RPMI8226 (cell line): ENCODE results near the gene ZBTB46.

Experiments used
- DNase-seq: peaks from one replicate; pipeline ENCODE4 v3.0.0-alpha.2; 2015

The ZBTB46 gene

DNA sequence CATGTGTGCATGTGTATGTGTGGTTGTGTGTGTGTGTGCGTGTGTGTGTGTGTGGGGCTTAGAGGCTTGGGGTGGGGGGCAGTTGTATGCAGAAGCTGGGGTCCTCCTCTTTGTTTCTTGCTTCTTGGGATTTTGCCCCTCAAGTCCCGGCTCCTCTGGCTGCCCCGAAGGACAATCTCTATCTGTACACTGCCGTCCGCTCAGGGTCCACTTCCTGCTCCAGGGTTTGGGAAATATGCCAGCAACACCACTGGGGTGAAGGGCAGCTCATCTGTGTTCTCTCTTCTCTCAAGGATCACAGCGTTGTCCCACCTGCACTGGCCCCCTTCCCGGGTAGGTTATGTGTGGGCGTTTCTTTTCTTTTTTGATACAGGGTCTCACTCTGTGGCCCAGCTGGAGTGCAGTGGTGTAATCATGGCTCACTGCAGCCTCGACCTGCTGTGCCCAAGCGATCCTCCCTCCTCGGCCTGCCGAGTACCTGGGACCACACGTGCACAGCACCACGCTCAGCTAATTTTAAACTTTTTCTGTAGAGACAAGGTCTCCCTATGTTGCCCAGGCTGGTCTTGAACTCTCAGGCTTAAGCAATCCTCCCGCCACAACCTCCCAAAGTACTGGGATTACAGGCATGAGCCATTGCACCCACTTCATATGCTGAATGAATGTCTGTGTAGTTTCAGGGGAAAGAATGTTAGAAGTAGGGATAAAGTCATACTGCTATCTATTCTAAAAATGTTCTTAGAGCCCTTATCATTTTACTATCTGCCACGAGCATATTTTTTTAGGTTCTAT lies 65.8 kb downstream of the ZBTB46 start:
- no peak for DNase-seq

DNA sequence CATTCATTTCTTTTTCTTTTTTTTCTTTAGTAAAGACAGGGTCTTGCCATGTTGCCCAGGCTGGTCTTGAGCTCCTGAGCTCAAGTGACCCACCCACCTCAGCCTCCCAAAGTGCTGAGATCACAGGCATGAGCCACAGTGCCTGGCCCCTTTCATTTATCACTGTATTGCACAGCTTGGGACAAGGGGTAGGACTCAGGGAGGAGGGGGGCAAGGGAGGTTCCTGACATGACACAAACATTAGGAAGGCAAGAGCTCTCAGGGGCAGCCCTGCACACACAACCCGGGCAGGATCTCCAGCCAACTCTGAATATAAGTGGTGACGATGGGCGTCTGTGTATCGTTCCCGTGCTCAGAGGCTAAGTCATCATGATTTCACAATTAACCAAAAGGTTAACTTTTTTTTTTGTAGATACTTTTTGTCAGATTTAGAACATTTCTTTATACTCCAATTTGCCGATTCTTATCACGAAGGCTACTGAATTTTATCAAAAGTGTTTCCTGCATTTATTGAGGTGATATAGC lies 71.6 kb downstream of the ZBTB46 start:
- DNase-seq, result no peak

DNA sequence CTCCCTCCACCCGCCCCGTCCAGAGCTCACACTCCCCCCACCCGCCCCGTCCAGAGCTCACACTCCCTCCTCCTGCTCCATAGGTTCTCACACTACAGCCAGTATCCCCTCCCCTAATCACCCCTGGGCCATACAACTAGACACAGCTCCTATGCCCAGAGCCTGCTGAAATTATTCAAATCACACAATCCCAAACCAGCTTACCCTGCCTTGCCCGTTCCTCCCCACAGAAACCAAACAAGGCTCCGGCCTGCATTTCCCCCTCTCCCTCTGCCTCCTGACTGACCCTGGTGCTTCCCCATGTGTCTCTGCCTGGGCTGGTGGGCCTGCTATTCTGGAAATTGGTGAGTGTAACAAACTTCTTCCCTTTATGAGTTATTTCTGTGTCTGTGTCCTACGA lies 72.9 kb downstream of the ZBTB46 start:
- no peak for DNase-seq

DNA sequence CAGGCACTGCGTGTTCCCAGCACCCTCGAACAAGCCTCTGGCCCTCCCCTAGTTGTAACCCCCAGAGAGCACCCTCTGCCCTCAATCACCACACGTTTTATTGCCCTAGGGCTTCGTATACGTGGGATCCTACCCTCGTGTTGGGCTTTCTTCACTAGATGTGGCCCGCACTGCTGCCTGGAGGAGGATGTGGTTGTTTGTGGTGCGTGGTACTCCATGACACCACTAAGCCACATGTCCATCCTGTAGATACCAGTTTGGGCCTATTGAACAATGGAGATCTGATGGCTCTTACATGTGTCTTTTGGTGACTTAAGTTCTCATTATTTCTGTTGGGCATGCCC lies 74.4 kb downstream of the ZBTB46 start:
- DNase-seq, result no peak

DNA sequence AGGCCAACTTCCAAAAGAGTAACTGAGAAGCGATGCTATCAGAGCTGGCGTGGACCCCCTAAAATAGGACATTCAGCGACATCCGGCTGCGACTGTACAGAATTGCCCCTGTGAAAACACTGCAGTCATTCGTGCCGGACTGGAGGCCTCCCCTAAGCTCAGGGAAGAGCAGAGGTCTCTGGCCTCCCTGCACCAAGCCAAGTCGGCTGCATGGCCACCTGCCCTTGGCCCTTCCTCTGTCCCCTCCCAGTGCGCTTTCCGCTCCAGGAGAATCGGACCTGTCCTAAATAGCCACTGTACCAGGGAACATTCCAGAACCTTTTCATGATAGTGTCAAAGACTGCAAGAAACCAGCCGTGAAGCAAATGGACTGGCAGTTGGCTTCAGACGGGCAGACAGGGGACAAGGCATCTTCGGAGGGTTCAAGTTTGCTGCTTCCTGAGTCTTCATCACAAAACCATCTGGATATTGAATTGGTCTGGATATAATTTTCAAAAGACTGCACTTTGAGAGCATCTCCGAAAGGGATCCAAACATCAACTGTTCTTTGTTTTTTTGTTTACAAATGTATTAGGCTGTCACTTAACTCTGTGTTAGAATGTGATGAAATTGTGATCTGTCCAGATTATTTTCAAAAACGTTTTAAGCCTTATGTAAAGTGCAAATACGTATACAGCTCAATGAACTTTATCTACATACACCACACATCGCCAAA lies 75.0 kb downstream of the ZBTB46 start:
- no peak for DNase-seq

DNA sequence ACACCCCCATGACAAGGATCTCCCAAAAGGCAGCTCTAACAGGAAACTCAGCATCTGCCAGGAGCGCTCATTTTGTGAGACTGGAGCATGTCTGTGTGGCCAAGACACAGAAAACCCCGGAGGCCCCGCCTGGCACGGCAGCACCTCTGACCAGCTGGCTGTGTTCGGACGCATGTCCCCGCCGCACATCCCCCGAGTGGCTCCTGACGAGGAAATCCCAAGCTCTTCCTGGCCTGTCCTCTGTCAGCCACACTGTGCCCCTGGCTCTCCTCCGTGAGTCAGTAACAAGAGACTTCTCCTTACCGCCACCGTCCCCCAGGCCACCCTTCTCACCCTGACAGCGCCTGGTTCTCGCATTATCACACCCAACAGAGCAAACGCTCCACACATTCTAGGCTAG lies 77.1 kb downstream of the ZBTB46 start:
- no peak for DNase-seq

DNA sequence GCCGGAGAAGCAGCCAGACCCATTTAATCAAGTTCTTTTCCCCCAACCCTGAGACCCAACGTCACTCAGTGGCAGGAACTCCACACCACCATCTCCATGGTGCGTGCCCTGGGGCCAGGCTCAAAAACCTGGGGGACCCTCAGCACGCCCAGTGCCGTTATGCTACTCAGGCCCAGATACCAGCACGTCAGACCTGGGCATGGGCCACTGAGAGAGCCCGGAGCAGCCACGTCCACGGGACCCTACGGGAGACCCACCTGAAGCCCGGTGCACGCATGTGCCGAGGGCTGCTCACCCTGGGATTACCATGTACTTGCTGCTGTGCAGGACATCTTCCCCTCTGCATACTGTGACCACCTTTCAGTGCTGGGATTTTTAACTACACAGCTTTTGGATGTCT lies 77.7 kb downstream of the ZBTB46 start:
- no peak for DNase-seq

DNA sequence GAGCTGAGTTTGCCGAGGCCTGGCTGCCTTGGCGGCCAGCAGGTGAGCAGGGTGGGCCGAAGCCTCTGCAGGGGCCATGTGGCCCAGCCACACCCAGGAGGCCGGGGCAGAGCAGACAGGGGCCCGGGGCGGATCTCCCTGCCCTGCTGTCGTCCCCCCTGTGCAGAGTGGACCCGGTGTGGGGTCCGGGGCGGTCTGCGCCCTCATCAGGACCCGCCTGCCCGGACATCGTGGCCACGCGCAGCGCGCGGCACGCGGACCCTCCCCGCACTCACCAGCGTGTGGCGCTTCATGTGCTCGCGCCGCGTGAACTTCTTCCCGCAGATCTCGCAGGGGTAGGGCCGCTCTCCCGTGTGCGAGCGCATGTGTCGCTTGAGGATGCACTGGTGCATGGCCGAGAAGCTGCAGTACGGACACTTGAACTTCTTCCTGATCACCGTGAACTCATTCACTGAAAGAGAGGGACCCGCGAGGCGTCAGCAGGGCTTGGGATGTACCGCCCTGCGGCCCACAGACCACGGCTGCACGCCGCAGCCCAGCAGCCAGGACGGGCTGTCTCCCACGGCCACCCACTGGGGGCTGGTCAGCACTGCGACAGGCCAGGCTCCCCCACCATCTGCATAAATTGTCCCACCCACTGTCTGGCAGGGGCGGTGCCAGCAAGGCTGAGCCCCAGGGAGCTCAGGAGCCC lies 78.5 kb downstream of the ZBTB46 start:
- DNase-seq, result no peak

DNA sequence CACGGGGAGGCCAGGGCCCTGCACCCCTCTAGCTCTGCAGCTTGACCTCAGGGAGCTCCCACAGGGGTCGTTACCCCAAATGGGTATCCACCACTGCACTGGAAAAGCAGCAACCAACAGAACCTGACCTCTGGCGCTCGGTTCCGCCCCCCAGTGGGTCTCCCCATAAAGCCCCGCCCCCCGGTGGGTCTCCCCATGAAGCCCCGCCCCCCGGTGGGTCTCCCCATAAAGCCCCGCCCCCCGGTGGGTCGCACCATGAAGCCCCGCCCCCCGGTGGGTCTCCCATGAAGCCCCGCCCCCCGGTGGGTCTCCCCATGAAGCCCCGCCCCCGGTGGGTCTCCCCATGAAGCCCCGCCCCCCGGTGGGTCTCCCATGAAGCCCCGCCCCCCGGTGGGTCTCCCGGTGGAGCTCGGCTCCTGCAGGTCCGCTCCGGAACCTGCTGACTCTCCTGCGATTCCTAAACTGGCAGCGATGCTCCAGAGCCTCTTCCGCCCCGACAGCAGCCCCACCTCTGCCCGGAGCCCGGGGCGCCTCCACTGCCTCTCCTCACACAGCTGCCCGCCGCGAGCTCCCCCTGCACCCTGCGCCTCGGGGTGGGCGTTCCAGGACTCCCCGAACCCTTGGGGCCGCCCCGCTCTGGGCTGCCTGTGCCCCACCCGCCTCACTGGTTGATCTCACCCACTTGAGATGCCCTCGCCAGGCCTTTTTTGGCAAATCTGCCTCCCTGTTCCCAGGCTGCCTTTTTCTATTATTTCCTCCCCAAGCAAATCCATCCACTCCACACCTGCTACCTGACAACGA lies 79.4 kb downstream of the ZBTB46 start:
- no peak for DNase-seq

DNA sequence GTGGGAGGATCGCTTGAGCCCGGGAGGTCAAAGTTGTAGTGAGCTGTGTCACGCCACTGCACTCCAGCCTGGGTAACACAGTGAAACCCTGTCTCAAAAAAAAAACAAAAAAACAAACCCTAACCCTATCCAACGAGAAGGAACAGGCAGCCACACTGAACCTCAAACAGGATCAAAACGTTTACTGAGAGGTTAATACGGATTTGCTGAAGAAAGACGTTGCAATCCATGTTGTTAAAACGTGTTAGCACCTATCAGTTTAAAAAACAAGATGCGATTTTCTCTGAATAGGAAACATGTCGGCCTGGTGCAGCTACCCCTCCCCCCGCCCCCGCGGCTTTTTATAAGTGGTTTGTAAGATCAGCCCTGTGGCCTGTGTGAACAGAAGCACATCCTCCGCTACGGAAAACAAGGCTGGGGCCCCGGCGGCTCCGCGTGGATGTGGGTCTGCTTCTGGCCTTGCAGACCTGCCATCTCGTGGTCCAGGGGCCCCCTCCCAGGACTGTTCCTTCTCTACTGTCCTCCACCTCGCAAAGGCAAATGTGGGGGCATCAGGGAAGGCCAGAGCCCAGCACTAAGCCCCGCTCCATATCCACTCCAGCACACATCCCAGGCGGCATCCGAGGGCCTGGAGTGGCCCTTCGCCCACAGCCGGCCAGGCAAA lies 80.1 kb downstream of the ZBTB46 start:
- no peak for DNase-seq

DNA sequence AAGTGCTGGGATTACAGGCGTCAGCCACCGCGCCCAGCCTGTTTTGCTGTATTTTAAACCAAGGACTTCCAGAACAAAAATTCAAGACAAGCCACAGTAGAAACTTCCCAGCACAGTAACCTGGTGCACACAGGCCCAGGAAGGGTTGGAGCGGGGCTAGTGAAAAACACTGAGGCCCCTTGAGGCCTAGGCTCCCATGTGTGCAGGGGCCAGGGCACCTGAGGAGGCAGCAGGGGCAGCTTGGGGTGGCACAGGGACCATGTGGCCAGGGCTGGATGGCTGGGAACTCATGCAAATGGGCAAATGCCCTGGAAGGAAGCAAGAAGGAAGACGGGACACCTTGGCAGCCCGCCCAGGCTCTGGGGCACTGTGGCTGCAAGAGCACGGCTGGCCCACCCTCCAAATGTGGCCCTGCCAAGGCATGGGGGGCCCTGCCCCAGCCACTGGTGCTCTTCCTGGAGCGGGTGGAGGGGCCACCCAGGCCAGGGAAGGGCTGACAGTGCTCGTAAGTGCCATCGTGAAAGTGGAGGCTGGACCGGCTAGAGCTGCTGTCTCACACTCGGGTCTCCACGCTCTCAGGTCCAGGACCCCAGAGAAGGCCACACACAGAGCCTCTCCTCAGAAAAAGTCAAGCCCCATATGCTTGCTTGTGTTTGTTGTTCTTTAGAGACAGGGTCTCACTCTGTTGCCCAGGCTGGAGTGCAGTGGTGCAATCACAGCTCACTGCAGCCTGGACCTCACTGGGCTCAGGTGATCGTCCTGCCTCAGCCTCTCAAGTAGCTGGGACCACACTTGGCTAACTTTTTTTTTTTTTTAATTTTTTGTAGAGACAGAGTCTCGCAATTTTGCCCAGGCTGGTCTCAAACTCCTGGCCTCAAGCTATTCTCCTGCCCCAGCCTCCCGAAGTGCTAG lies 81.2 kb downstream of the ZBTB46 start:
- DNase-seq, result no peak

DNA sequence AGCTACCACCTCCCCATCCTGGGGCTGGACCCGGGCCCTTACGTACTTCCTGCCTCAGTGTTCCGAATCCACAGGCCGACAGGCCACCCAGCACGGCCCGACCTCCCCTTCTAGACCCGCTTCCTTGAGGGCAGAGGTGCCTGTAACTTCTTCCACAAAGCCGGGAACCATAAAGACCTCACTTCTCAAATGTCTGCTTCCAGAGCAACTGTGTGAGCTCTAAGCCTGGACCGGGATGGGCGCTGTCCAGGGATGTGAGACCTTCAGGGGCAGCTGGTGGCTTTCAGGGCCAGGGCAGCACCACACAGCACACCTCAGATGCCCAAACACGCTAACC lies 82.2 kb downstream of the ZBTB46 start:
- no peak for DNase-seq

DNA sequence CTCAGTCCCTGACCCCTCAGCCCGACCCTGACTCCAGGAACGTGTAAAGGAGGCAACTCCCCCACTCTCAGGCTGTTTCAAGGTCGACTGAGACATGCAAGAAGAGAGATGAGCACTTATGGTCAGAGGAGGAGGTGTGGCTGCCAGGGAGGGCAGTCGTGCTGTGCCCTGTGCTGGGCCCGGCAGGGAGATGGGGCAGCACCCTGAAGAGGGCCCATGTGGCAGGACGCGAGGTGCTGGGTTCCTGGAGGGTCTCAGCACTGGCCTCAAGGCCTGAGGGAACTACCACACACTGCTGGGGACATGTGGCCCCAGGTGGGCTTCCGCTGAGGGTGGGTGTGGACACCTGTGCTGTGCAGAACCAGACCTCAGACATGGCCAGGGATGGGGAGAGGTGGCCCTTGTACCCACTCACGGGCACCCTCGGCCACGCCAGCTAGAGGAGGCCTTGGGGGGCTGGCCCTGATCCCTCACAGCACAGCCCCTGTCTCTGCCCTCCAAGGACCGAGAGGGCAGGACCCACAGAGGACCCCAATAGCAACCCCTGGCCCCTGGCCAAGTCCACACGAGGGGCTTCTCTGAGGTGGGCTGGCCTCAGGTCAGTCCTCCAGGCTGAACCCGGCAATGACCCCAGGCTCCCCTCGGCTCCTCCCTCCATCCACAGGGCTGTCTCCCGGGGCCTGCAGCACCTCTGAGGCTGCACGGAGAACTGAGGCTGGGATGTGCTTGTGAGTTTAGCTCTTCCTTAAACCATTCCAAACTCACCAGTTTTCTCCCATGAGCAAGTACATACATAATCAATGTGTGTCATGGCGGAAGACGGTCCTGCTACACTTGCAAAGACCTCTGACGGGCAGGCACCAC lies 82.8 kb downstream of the ZBTB46 start:
- DNase-seq, result no peak

DNA sequence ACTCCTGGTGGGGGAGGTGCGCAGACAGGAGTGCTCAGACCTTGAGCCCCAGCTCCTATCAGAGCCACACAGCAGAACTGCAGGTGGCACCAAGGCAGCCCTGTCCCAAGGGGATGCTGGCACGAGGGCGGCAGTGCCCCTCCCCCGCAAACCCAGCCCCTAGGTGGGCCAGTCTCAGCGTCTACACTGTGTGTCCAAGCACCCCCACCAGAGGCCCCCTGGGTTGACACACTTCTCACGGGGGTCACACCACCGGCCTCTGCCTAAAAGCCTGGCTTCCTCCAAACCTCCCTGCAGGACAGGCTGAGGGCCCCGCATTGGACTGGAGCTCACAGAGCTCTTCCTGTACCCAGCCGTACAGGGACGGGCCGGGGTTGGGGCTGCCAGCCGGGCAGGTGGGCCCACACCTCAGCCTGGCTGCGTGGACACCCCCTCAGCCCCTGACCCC lies 83.4 kb downstream of the ZBTB46 start:
- DNase-seq, result no peak

DNA sequence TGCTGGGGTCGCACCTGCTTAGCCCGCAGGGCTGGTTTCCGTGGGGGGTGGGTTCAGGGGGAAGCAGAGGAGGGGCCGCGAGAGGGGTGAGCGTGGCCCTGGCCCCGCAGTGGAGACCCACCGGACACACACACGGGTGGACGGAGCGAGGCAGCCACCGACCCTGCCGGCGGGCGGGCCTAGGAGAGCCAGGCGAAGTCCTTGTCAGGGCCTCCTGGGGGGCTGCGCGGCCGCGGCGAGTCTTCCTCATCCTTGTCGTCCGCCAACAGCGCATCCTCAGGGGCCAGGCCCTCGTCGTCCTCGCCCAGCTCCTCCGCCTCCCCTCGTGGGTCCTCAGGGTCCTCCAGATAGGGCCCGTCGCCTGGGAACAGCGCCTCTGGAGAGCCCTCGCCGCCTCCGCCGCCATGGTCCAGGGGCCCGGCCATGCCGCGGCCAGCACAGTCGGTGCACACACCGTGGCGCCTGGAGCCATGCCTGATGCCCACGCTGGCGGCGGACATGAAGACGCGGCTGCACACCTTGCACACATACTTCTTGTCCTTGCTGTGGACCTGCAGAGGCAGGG lies 84.2 kb downstream of the ZBTB46 start:
- DNase-seq, result no peak

DNA sequence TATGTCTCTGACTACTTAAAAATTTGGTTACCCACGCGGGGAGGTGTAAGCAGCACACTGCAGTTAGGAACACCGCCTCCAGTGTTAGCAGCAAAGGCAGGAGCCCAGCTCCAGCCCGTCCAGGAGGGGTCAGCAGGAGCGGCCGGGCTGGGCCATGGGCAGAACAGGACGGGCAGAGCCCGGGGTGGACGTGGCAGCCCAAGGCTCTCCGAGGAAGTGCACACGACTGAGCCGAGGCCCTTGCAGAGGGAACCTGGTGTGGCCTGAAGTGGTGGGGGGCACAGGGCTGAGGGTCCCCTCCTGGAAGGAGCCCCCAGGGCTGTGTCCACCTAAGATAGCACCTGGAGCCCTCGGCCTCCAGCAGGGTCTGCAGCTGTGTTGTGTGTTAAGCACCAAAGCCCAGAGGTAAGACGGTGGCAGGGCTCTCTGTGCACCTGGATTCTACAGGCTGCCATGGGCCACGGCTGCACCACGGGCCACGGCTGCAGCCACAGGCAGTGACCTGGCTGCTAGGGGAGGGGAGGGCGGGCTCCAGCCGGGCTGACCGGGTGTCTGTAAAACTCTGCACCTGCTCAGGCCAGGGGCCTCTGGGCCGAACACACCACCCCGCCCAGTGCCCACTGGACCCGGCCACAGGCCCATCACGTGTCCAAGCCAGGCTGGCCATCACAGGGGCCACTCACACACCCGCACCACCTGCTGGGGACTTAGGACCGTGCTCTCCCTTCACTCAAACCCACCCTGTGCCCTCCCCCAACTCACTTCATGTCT lies 84.9 kb downstream of the ZBTB46 start:
- no peak for DNase-seq

DNA sequence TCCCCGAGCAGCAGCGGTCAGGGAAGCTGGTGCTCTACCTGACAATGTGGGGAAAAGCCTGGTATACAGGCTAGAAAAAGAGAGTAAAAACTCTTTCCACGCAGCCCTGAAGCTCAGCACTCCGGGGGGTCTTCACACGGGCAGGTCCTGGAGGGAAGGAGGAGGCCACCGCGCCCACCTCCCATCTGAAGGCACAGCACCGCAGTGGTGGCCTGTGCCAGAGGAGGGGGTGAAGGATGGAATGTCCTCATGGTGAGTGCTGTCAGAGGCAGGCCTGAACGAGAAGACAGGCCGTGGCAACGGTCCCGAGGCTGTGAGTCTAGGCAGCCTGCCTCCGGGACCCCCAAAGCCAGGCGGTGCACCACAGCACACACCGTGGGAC lies 85.6 kb downstream of the ZBTB46 start:
- no peak for DNase-seq

DNA sequence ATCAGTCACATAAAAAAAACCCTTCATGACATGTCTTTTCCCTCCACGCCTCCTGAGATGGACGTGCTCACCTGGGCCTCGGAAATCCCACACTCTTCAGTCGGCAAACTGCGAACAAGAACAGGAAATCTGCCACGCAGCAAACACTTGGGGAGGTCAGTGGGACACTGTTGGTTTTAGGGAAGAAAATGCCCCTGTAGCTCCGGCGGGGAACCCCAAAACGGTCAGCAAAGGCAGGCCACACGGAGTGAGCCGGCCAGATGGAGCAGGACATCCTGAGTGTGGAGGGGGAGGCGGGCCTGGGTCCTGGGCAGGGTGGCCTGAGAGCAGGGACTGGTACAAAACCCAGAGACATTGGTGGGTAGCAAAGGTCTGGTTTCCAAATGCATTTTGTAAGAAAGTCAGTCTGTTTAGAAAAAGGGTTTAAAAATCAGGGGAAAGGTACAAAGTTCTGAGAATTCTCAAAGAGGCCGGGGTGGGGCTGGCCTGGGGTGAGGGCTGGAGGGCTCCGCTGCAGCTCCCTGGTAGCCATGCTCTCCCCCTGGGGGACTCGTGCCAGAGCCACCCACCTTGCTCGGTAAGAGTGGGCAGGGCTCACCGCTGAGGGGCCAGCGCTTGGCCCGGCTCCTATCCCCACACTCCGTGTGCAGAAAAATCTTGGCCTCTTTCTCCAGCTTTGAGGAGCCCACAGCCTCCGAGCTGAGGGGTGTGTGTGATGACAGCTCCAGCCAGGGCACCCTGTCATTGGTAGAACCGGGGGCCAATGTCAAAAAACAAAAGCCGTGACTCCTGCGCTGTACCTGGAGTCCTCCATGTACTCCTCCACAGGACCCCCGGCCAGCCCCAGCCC lies 86.3 kb downstream of the ZBTB46 start:
- no peak for DNase-seq
